ENCODE measurements around the gene CYP39A1.

Gene CYP39A1

GRCh38 chr6:46652603-46653438 is at the start of gene CYP39A1, which contains the start of gene SLC25A27:
CYP39A1 (minus strand) TSS chr6:46652818; CDS start chr6:46652582, 236 bp downstream.
SLC25A27 (plus strand) TSS chr6:46652975; CDS start chr6:46653193, 218 bp downstream.
- H3K27ac ChIP-seq: peak within 1 kb of the TSS; percentile 86 to 87
- no peak for TF ChIP-seq CTCF (IDR thresholded peaks at IDR 0.05)
- H3K4me3 ChIP-seq: peak within 1 kb of the TSS; percentile 87
- DNase-seq (ENCODE audit: low spot score): peak; percentile 91

GRCh38 chr6:46699970-46700369 is 47.4 kb upstream of the CYP39A1 start:
- Histone ChIP-seq H3K27ac (no peak overlapping the region), H3K4me3 (no peak overlapping the region)
- no peak for DNase-seq (ENCODE audit: low spot score)
- TF ChIP-seq CTCF (IDR thresholded peaks at IDR 0.05): no peak

GRCh38 chr6:46690911-46691451 is 38.4 kb upstream of the CYP39A1 start:
- no peak for TF ChIP-seq CTCF (IDR thresholded peaks at IDR 0.05)
- Histone ChIP-seq H3K27ac (no peak overlapping the region), H3K4me3 (no peak overlapping the region)
- no peak for DNase-seq (ENCODE audit: low spot score)

- DNase-seq (ENCODE audit: low spot score): no peak
- H3K27ac ChIP-seq: no peak overlapping the region
- TF ChIP-seq CTCF (IDR thresholded peaks at IDR 0.05): no peak
Observed at GRCh38 chr6:46690141-46690755, 37.6 kb upstream of the CYP39A1 start.

GRCh38 chr6:46689657-46690056 is 37.0 kb upstream of the CYP39A1 start:
- no peak for DNase-seq (ENCODE audit: low spot score)

More at GRCh38 chr6:46690141-46690755, 37.6 kb upstream of the CYP39A1 start:
- H3K4me3 ChIP-seq: no peak overlapping the region

GRCh38 chr6:46688966-46689335 is 36.3 kb upstream of the CYP39A1 start:
- no peak for DNase-seq (ENCODE audit: low spot score)
- H3K27ac ChIP-seq: no peak overlapping the region
- TF ChIP-seq CTCF (IDR thresholded peaks at IDR 0.05): no peak
- no peak overlapping the region for H3K4me3 ChIP-seq

More at GRCh38 chr6:46689657-46690056, 37.0 kb upstream of the CYP39A1 start:
- Histone ChIP-seq H3K27ac (no peak overlapping the region), H3K4me3 (no peak overlapping the region)
- TF ChIP-seq CTCF (IDR thresholded peaks at IDR 0.05): no peak
